ENCODE data around the gene ZNF154.

The ZNF154 gene

DNA sequence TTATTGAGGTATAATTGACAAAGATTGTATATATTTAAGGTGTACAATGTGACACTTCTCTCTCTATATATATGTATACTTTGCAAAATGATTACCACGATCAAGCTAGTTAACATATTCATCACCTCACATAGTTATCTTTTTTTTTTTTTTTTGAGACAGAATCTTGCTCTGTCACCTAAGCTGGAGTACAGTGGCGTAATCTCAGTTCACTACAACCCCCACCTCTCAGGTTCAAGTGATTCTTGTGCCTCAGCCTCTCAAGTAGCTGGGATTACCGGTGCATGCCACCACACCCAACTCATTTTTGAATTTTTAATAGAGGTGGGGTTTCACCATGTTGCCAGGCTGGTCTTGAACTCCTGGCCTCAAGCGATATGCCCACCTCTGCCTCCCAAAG lies 36.5 kb downstream of the ZNF154 start:
- DNase-seq, result no peak

DNA sequence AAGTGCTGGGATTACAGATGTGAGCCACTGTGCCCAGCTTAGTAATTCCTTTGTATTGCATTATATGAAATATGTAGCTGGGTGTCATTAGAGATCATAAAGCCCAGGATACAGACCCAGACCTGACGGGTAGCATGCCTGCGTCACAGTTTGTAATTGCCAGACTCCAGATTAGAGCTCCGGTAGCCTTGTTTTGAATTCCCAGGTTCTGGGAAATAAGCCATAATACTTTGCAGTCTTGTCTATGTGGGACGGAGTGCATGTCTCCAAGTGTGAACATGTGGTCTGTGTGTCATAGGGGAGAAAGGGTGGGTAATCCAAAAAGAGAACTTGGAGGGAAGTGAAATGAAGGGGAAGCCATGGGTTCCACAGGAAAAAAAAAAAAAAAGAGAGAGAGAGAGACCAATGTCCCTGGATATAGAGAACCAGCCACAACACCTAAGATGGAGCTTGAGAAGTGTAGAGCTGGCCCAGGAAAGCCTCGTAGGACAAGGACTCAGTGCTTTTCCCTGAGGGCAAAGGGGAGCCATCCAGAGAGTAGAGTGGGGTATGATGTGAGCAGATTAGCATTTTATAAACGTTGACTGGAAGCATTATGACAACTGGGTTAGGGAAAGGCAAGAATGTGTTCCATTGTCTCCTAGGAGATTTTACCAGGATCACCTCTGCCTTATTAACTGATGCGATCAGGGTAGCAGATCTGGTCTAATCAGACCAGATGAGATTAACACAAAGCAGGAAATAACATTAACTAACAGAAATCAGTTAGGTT lies 37.7 kb downstream of the ZNF154 start:
- DNase-seq, result no peak

DNA sequence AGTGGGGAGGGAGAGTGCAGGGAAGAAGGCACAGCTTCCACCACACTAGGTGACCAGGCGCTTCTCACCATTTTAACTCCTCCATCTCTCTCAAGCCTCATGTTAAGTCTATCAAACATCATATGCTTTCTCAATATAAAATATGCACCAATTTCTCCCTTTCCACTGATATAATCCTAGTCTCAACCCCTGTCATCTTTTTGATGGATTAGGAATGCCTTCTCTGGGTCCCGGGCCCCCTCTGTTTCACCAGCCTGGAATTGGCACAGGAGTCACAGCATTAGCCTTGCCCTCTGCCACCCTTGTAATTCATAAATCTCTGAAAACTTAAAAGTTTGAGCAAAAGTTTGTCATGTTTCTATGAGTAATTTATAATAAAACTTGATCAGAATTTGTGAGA lies 40.4 kb downstream of the ZNF154 start, which contains the start of gene ZSCAN4:
Gene ZSCAN4, plus strand, starts transcription at position 301 of the 400 bp plus-strand sequence. CDS start 7,211 bp downstream, outside the sequence.
- DNase-seq, result no peak

GRCh38 chr19:57667228-57667627 lies 41.8 kb downstream of the ZNF154 start:
- DNase-seq, result no peak

DNA sequence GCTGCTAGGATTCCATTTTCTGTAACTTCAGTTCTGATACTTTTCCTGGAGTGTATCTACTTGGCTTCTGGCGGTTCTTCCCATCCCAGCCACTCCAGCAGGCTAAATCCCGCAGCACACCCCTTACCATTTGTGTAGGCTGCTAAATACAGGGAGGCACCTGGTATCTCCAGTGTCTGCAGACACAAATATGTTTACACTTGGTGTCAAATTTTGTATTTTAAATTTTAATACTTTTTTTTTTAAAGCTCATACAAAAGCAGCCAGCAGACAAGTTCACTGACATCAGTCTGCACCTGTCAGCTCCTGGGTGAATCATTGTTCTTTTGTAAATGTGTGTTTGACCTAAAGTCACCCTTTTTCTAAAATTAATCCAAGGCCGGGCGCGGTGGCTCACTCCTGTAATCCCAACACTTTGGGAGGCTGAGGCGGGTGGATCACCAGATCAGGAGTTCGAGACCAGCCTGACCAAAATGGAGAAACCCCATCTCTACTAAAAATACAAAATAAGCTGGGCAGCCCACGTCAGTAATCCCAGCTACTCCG lies 43.7 kb downstream of the ZNF154 start:
- no peak for DNase-seq

DNA sequence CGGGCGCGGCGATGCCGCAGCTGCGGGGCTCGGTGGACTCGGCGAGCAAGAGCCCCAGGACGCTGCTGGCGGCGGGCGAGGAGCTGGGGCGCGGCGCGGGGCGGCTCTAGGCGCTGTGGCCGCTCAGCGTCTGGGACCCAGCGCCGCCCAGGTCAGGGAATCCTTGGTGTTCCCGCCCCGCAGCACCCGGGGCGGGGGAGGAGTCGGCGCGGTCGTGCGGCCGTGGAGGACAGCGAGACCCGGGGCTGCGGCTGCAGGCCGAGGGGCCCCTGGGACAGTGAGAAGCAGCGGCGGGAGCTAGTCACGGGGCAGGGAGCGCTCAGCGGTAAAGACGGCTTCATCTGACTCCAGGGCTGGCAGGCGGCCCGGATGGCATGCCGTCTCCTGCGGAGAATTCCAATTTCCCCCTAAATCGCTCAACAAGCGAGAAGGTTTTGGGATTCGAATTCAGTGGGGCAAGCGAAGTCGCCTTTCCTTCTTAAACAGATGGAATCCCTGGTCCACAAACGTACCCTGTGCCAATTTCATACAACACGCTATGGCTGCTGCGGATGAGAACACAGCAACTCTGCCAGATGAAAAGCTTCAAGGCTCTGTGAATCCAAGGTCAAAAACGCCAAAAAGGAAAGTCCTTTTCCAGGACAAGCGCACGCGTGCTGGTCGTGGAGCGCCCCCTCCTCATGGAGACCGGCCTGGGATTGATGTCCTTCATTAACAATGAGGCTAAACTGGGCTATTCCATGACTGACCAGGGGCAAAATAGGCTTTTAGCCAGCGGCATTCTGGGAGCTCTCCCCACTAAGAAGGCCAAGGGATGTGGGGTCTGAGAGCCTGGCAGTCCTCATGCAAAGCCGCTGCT lies 44.5 kb downstream of the ZNF154 start:
- DNase-seq, result no peak

- no peak for DNase-seq
Observed at GRCh38 chr19:57656346-57656745, 52.7 kb downstream of the ZNF154 start.

GRCh38 chr19:57655443-57655842 lies 53.6 kb downstream of the ZNF154 start:
- DNase-seq, result no peak

- no peak for DNase-seq
Observed at GRCh38 chr19:57653689-57654088, 55.3 kb downstream of the ZNF154 start.

DNA sequence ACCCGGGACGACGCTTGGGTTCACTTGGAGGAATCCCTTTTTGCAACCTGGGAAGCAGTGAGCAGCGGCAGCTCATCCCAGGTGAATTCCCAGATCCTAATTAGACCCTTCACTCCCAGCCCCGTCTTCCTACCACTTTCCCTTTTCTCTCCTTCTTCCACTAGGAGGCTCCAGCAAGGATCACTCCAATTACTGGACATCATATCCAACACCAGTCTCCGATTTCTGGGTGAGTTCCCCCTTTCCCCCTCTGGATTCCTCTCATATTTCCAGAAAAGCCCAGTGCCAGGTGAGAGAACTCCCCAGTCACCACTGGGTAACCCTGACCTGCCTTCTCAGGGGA lies 57.4 kb downstream of the ZNF154 start:
- DNase-seq, result no peak

GRCh38 chr19:57648331-57649003 lies 60.5 kb downstream of the ZNF154 start:
- DNase-seq, result no peak
